IMR-90 (cell line): Measurements from ENCODE around the gene NAB1. TPM values are rescaled to one million over a fixed set of nuclear protein-coding genes. Genes with fewer than 3 reads are reported as not detected.

Experiments used
- ATAC-seq: fragments of 200-7000 bp; cut with Tn5 transposase; 2 replicates; pipeline ENCODE4 v1.9.1; 2020; ENCODE audit warnings: low read depth, mild to moderate bottlenecking, moderate library complexity
- BruUV-seq: library from RNA; stranded (reverse); fragments of 400-500 nt; replicated peaks from 2 replicates; lab custom pipeline; 2021; lab: Mats Ljungman, UMichigan
- CTCF ChIA-PET: fragments of 300-600 bp; formaldehyde crosslinking; extraction: SDS; loops from one replicate; lab custom pipeline; 2021; ENCODE audit warnings: antibody characterized with exemption; lab: Yijun Ruan, JAX
- POLR2A ChIA-PET: fragments of 300-600 bp; sonication (Branson Sonifier 250); formaldehyde crosslinking; loops from one replicate; lab custom pipeline; 2022; ENCODE audit warnings: antibody characterized with exemption; ENCODE audit not compliant: unreplicated experiment; lab: Charles Lee
- DNase-seq: peaks from one replicate; pipeline ENCODE4 v3.0.0; 2013
- H2AFZ ChIP-seq: replicated peaks from 2 replicates; pipeline ENCODE3; 2013; ENCODE audit warnings: low read length, mild to moderate bottlenecking; ENCODE audit not compliant: poor library complexity
- H2AK5ac ChIP-seq: 2 replicates; pipeline ENCODE4 v1.6.1; 2013; ENCODE audit warnings: low read depth, low read length, inconsistent platforms
- H2AK9ac ChIP-seq: replicated peaks from 2 replicates; pipeline ENCODE3; 2013; ENCODE audit warnings: mild to moderate bottlenecking, low read depth, low read length, moderate library complexity; ENCODE audit not compliant: poor library complexity
- H2BK120ac ChIP-seq: 2 replicates; pipeline ENCODE4 v1.6.1; 2013; ENCODE audit warnings: low read depth, low read length, inconsistent platforms
- H2BK15ac ChIP-seq: 3 replicates; pipeline ENCODE4 v1.6.1; 2013; ENCODE audit warnings: low read depth, low read length, inconsistent platforms
- H2BK20ac ChIP-seq: 2 replicates; pipeline ENCODE4 v1.6.1; 2013; ENCODE audit warnings: low read depth, mild to moderate bottlenecking, inconsistent platforms, low read length, moderate library complexity
- H2BK5ac ChIP-seq: 2 replicates; pipeline ENCODE4 v1.6.1; 2013; ENCODE audit warnings: mild to moderate bottlenecking, low read depth, low read length, inconsistent platforms; ENCODE audit not compliant: poor library complexity, severe bottlenecking
- H3K14ac ChIP-seq: replicated peaks from 2 replicates; pipeline ENCODE4 v1.6.1; 2013; ENCODE audit warnings: low read depth, low read length, inconsistent platforms
- H3K18ac ChIP-seq: 2 replicates; pipeline ENCODE4 v1.6.1; 2013; ENCODE audit warnings: low read depth, low read length, control low read depth
- H3K23ac ChIP-seq: 2 replicates; pipeline ENCODE4 v1.6.1; 2013; ENCODE audit warnings: low read depth, low read length, inconsistent platforms
- H3K27ac ChIP-seq: 2 replicates; pipeline ENCODE4 v1.5.1; 2013; ENCODE audit warnings: mild to moderate bottlenecking, control low read depth, low read length; ENCODE audit not compliant: insufficient read depth
- H3K27me3 ChIP-seq: 2 replicates; pipeline ENCODE4 v1.6.1; 2013; ENCODE audit warnings: low read length; ENCODE audit not compliant: control insufficient read depth, insufficient read depth
- H3K36me3 ChIP-seq: 2 replicates; pipeline ENCODE4 v1.6.1; 2013; ENCODE audit warnings: low read length, mixed read lengths; ENCODE audit not compliant: control insufficient read depth, insufficient read depth
- H3K4ac ChIP-seq: 2 replicates; pipeline ENCODE4 v1.6.1; 2013; ENCODE audit warnings: low read depth, low read length, inconsistent platforms
- H3K4me1 ChIP-seq: 2 replicates; pipeline ENCODE4 v1.6.1; 2013; ENCODE audit warnings: low read length, mixed read lengths; ENCODE audit not compliant: control insufficient read depth, insufficient read depth
- H3K4me2 ChIP-seq: 2 replicates; pipeline ENCODE4 v1.6.1; 2013; ENCODE audit warnings: low read depth, mild to moderate bottlenecking, control low read depth, low read length, moderate library complexity
- H3K4me3 ChIP-seq: 2 replicates; pipeline ENCODE4 v1.5.1; 2013; ENCODE audit warnings: low read depth, mild to moderate bottlenecking, control low read depth, low read length, moderate library complexity; ENCODE audit not compliant: insufficient read depth
- H3K56ac ChIP-seq: 2 replicates; pipeline ENCODE4 v1.6.1; 2013; ENCODE audit warnings: low read length, inconsistent platforms; ENCODE audit not compliant: insufficient read depth; ENCODE audit errors: extremely low read depth
- H3K79me1 ChIP-seq, 2 experiments: 2 replicates each; pipeline ENCODE4 v1.6.1; 2013; ENCODE audit warnings: low read length in 2 of 2, inconsistent platforms in 1 of 2, low read depth in 1 of 2
- H3K9ac ChIP-seq: 2 replicates; pipeline ENCODE4 v1.6.1; 2013; ENCODE audit warnings: low read depth, low read length, control low read depth
- H3K9me1 ChIP-seq: 2 replicates; pipeline ENCODE4 v1.6.1; 2013; ENCODE audit warnings: low read length, inconsistent platforms; ENCODE audit not compliant: insufficient read depth
- H3K9me3 ChIP-seq: 2 replicates; pipeline ENCODE4 v1.6.1; 2013; ENCODE audit warnings: low read length; ENCODE audit not compliant: control insufficient read depth, insufficient read depth
- H4K20me1 ChIP-seq: 2 replicates; pipeline ENCODE4 v1.6.1; 2013; ENCODE audit warnings: low read length, inconsistent platforms; ENCODE audit not compliant: insufficient read depth
- H4K5ac ChIP-seq: 2 replicates; pipeline ENCODE4 v1.6.1; 2013; ENCODE audit warnings: mild to moderate bottlenecking, low read depth, low read length, control low read depth
- H4K8ac ChIP-seq, 2 experiments: 2 replicates each; pipeline ENCODE4 v1.6.1; 2013; ENCODE audit warnings: low read depth in 2 of 2, low read length in 2 of 2, control low read depth in 1 of 2, inconsistent platforms in 1 of 2
- H4K91ac ChIP-seq: 2 replicates; pipeline ENCODE4 v1.6.1; 2013; ENCODE audit warnings: low read depth, low read length, inconsistent platforms; ENCODE audit not compliant: insufficient read depth
- CEBPB ChIP-seq: IDR thresholded peaks from 2 replicates; pipeline ENCODE4 v1.6.1; 2012; ENCODE audit warnings: low read depth, low read length, improper control_type of control experiment
- CTCF ChIP-seq: conservative IDR thresholded peaks from 2 replicates; pipeline ENCODE4 v1.5.1; 2012; ENCODE audit warnings: mild to moderate bottlenecking, low read depth, low read length, improper control_type of control experiment
- MAZ ChIP-seq: IDR thresholded peaks from 2 replicates; pipeline ENCODE4 v1.6.1; 2012; ENCODE audit warnings: low read depth, mild to moderate bottlenecking, low read length, improper control_type of control experiment, moderate library complexity, borderline replicate concordance
- MXI1 ChIP-seq: IDR thresholded peaks from 2 replicates; pipeline ENCODE4 v1.6.1; 2012; ENCODE audit warnings: low read depth, mild to moderate bottlenecking, low read length, moderate library complexity, borderline replicate concordance
- NFE2L2 ChIP-seq: fragments of 150-350 bp; IDR thresholded peaks from 2 replicates; pipeline ENCODE4 v1.6.1; 2016; ENCODE audit warnings: low read depth, mild to moderate bottlenecking, low read length
- POLR2A ChIP-seq: IDR thresholded peaks from 2 replicates; pipeline ENCODE4 v1.6.1; 2012; ENCODE audit warnings: mild to moderate bottlenecking, low read depth, low read length
- WGBS, 2 experiments: methylation state at CpG; one replicate each; pipeline versions ENCODE4 v1.1.5 to v1.1.7; 2013; ENCODE audit warnings: missing lambda C conversion rate in 2 of 2; ENCODE audit not compliant: insufficient read length in 1 of 2; ENCODE audit errors: extremely low coverage in 2 of 2; 5-methylcytosine and 5-hydroxymethylcytosine counted together
- dilution Hi-C: fragments of 300-500 bp; cut with HindIII; formaldehyde crosslinking; loops from one replicate; pipeline ENCODE4 v1.14.3; 2018; ENCODE audit warnings: low sequenced_read_pairs; ENCODE audit not compliant: unreplicated experiment
- in situ Hi-C: fragments of 300-500 bp; cut with MboI; formaldehyde crosslinking; loops from 3 replicates; pipeline ENCODE4 v1.14.3; 2019; ENCODE audit warnings: low sequenced_read_pairs, inconsistent platforms, mixed read lengths
- intact Hi-C: fragments of 100-400 bp; cut with micrococcal nuclease; formaldehyde crosslinking; loops from 2 replicates; pipeline ENCODE4 v1.10.0; 2022
- polyA plus RNA-seq, 3 experiments: library from polyadenylated mRNA; depleted of rRNA; stranded (reverse); fragments of >200 nt; gene quantifications; 2 replicates each; pipeline ENCODE4 v1.2.3, GENCODE V29; 2012; ENCODE audit warnings: low replicate concordance in 1 of 3
- total RNA-seq: library from RNA; depleted of rRNA; stranded (reverse); fragments of >200 nt; gene quantifications from 2 replicates; pipeline ENCODE4 v1.2.3, GENCODE V29; 2012

NAB1 gene
- total and polyA plus RNA-seq, 2 of the 4 experiments (the other 2 are of a cell fraction), result 11.9 to 31.2 TPM

- CTCF ChIA-PET, result no interaction called here
- BruUV-seq, result no TSS peak
- Histone ChIP-seq H2BK20ac (no peak overlapping the region), H2BK5ac (no peak overlapping the region), H4K20me1 (peaks cover 40% of the 10 kb centered on the region; the same call in 1 of the 2 replicates), H3K9me3 (no peaks in the 10 kb centered on the region), H3K4me1 (peaks cover 5% of the 10 kb centered on the region; the same call in 1 of the 2 replicates), H2AK5ac (no peak overlapping the region), H2AFZ (no peak overlapping the region), H3K9me1 (peaks cover 7% of the 10 kb centered on the region; the same call in 1 of the 2 replicates), H4K91ac (no peak overlapping the region), H2BK15ac (no peak overlapping the region), H3K27ac (no peak overlapping the region), H3K9ac (no peak overlapping the region), H4K8ac (no peak overlapping the region), H3K18ac (no peak overlapping the region), H3K27me3 (no peaks in the 10 kb centered on the region), H3K79me1 (peaks cover 41 to 68% of the 10 kb centered on the region in 2 experiments), H2AK9ac (no peak overlapping the region), H3K14ac (no peak overlapping the region), H3K4me3 (no peak overlapping the region), H4K5ac (no peak overlapping the region), H3K4me2 (no peak overlapping the region), H2BK120ac (no peak overlapping the region), H3K56ac (no peak overlapping the region), H3K23ac (no peak overlapping the region), H3K4ac (no peak overlapping the region), H3K36me3 (peaks cover 3% of the 10 kb centered on the region; the same call in 1 of the 2 replicates)
- DNase-seq (no peak), ATAC-seq (no peak)
- dilution Hi-C loops (no loop called here), in situ Hi-C loops (no loop called here), intact Hi-C loops (no loop called here)
- POLR2A ChIA-PET, result no interaction called here
- WGBS, 2 experiments, result 100% methylated on average over 5 of the region's 8 CpGs; no CpG with 5 or more reads in 1 of the 2 experiments
- no peak for TF ChIP-seq POLR2A
- no peak for TF ChIP-seq CEBPB
- no peak for TF ChIP-seq NFE2L2
- TF ChIP-seq MAZ, result no peak
- no peak for TF ChIP-seq CTCF
- no peak for TF ChIP-seq MXI1
Observed at GRCh38 chr2:190659553-190659952, 10.7 kb downstream of the NAB1 start.
